NT2/D1 (cell line): ENCODE measurements around the gene ZNF277.

Experiments
- DNase-seq: peaks from one replicate; pipeline ENCODE4 v3.0.0-alpha.2; 2011; ENCODE audit warnings: low read depth, low spot score
- H3K27me3 ChIP-seq: 2 replicates; pipeline ENCODE4 v1.6.0; 2011; ENCODE audit warnings: mild to moderate bottlenecking; ENCODE audit not compliant: insufficient read length, insufficient read depth
- H3K36me3 ChIP-seq: 2 replicates; pipeline ENCODE4 v1.6.1; 2011; ENCODE audit warnings: mild to moderate bottlenecking, low read length, mixed read lengths; ENCODE audit not compliant: insufficient read depth, insufficient read length
- H3K4me1 ChIP-seq: 2 replicates; pipeline ENCODE4 v1.5.1; 2011; ENCODE audit not compliant: insufficient read depth, insufficient read length
- H3K4me3 ChIP-seq: 2 replicates; pipeline ENCODE4 v1.5.1; 2011; ENCODE audit warnings: low read depth; ENCODE audit not compliant: insufficient read length
- H3K9ac ChIP-seq: 2 replicates; pipeline ENCODE4 v1.6.0; 2011; ENCODE audit warnings: low read depth; ENCODE audit not compliant: insufficient read length
- H3K9me3 ChIP-seq: 2 replicates; pipeline ENCODE4 v1.5.1; 2011; ENCODE audit warnings: mild to moderate bottlenecking, low read length; ENCODE audit not compliant: insufficient read depth
- SUZ12 ChIP-seq: IDR thresholded peaks from 2 replicates; pipeline ENCODE4 v1.6.1; 2011; ENCODE audit not compliant: insufficient read length, insufficient read depth; ENCODE audit errors: extremely low read depth
- YY1 ChIP-seq: IDR thresholded peaks from 2 replicates; pipeline ENCODE4 v1.6.1; 2011; ENCODE audit not compliant: insufficient read length, insufficient read depth
- ZNF274 ChIP-seq: IDR thresholded peaks from 2 replicates; pipeline ENCODE4 v1.6.1; 2011; ENCODE audit warnings: mild to moderate bottlenecking, low read depth, low read length

Gene ZNF277

DNA sequence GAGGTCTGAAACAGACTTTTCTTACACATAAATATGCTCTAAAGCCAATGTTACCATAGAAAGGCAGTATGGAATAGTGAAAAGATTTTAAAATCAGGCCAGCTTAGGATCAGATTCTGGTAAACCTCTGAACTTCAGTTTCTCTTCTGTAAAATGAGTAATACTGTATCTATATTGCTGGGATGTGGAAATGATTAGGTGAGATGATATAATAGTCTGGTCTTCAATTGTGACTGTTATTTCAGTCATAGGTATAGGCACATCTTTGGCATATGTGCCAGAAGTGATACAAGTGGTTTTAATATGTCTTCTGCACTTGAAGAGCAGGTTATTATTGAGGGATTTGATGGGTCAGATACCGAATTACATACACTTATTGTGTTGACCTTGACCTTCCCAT, 7.2 kb downstream of the ZNF277 start:
- Histone ChIP-seq H3K36me3 (no peaks in the 10 kb centered on the region), H3K9ac (no peak overlapping the region), H3K27me3 (no peaks in the 10 kb centered on the region), H3K4me3 (no peak overlapping the region), H3K4me1 (no peaks in the 10 kb centered on the region), H3K9me3 (no peaks in the 10 kb centered on the region)
- DNase-seq, result no peak
- no peak for TF ChIP-seq YY1
- TF ChIP-seq SUZ12, result no peak
- TF ChIP-seq ZNF274, result no peak

DNA sequence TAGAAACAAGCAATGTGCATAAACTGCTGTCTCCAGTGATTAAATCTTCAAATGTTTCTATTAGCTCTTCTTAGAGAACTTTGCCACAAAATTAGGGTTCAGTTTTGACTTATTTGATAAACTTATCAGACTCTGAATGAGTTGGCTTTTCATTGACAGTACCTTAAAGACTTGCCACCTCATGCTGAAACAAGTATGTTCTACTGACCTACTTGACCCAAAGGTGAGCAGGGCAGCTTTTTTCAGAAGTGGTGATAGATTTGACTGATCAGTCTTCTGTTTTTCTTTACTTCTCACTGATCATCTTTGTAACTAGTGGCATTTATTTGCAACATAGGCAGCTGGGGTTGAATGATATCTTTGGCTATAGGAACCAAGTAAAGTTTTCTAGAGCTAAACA, 7.8 kb downstream of the ZNF277 start:
- no peaks in the 10 kb centered on the region for H3K36me3 ChIP-seq
- H3K4me3 ChIP-seq, result no peak overlapping the region
- no peak overlapping the region for H3K9ac ChIP-seq
- no peaks in the 10 kb centered on the region for H3K27me3 ChIP-seq
- no peaks in the 10 kb centered on the region for H3K9me3 ChIP-seq
- DNase-seq, result no peak
- no peaks in the 10 kb centered on the region for H3K4me1 ChIP-seq
- no peak for TF ChIP-seq SUZ12
- no peak for TF ChIP-seq YY1
- no peak for TF ChIP-seq ZNF274

DNA sequence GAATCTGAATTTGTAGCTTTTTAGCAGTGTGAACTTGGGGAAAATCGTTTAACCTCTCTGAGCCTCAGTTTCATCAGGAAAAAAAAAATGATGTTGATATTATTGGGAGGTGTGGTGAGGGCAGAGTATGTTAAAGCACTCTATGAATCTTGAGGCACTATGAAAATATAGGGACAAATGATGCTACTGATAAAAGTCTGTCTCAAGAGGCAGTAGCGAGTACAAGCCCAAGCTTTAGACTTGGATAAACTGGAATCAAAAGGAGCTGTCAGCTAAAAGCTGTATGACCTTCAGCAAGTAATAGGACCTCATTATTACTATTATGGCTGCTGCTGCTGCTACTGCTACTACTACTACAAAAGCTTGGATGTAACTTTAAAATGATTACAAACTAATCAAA, 8.4 kb downstream of the ZNF277 start:
- H3K9ac ChIP-seq, result no peak overlapping the region
- no peak overlapping the region for H3K4me3 ChIP-seq
- no peak for TF ChIP-seq YY1
- TF ChIP-seq SUZ12, result no peak
- TF ChIP-seq ZNF274, result no peak
- no peaks in the 10 kb centered on the region for H3K9me3 ChIP-seq
- DNase-seq, result no peak
- H3K27me3 ChIP-seq, result no peaks in the 10 kb centered on the region
- H3K36me3 ChIP-seq, result no peaks in the 10 kb centered on the region
- no peaks in the 10 kb centered on the region for H3K4me1 ChIP-seq

DNA sequence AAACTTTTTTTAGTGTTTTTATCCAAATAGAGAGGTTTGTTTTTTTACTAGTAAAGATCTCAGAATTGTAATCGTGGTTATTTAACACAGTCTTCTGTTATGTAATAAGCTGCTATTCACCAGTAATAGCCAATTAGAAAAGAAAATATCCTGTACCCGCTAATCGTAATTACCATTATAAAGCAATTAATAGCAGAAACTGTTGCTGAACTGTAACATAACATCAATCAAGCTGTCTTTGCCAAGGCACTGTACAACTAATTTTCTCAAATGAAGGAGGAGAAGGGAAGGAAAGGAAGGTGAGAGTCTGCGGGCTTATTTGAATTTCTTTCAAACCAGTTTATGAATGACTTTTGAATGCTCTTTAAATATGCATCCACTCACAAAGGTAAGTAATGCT, 9.3 kb downstream of the ZNF277 start:
- no peak overlapping the region for H3K4me3 ChIP-seq
- no peak for TF ChIP-seq SUZ12
- TF ChIP-seq ZNF274, result no peak
- TF ChIP-seq YY1, result no peak

DNA sequence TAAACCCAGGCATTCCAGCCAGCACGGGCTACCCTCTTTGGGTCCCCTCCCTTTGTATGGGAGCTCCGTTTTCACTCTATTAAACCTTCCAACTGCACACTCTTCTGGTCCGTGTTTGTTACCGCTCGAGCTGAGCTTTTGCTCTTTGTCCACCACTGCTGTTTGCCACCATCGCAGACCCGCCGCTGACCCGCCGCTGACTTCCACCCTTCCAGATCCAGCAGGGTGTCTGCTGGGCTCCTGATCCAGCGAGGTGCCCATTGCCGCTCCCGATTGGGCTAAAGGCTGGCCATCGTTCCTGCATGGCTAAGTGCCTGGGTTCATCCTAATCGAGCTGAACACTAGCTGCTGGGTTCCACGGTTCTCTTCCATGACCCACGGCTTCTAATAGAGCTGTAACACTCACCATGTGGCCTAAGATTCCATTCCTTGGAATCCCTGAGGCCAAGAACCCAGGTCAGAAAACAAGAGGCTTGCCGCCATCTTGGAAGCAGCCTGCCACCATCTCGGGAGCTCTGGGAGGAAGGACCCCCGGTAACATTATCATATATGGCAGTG, 14.5 kb downstream of the ZNF277 start:
- no peaks in the 10 kb centered on the region for H3K4me1 ChIP-seq
- no peaks in the 10 kb centered on the region for H3K27me3 ChIP-seq
- no peak for TF ChIP-seq YY1
- TF ChIP-seq SUZ12, result no peak
- TF ChIP-seq ZNF274, result no peak

More for the DNA sequence above, 9.3 kb downstream of the ZNF277 start:
- H3K36me3 ChIP-seq, result no peaks in the 10 kb centered on the region
- H3K4me1 ChIP-seq, result no peaks in the 10 kb centered on the region
- no peaks in the 10 kb centered on the region for H3K27me3 ChIP-seq
- no peaks in the 10 kb centered on the region for H3K9me3 ChIP-seq
- DNase-seq, result no peak
- H3K9ac ChIP-seq, result no peak overlapping the region

DNA sequence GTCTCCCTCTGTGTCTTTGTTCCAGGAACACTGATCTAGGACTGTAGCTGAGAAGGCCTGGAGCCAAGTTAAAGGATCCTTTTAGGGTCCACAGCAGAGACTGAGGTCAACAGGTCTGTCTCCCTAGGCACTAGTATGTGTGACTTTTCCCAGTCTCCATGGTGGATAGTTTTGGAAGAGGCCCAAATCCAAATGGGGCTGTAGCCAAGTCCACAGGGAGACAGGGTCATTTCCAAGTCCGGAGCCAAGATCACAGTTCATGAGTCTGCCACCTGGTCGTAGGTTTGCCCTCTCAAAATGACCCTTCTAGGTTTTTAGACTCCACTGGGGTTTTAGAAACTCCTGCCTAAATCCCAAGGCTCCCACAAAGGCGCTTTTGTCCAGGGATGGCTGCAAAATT, 16.8 kb downstream of the ZNF277 start:
- Histone ChIP-seq H3K4me1 (no peaks in the 10 kb centered on the region), H3K9ac (no peak overlapping the region), H3K4me3 (no peak overlapping the region), H3K9me3 (no peaks in the 10 kb centered on the region), H3K27me3 (no peaks in the 10 kb centered on the region), H3K36me3 (no peaks in the 10 kb centered on the region)
- no peak for TF ChIP-seq SUZ12
- no peak for TF ChIP-seq YY1
- TF ChIP-seq ZNF274, result no peak
- no peak for DNase-seq

More for the DNA sequence above, 14.5 kb downstream of the ZNF277 start:
- Histone ChIP-seq H3K36me3 (no peaks in the 10 kb centered on the region), H3K4me3 (no peak overlapping the region), H3K9ac (no peak overlapping the region), H3K9me3 (no peaks in the 10 kb centered on the region)
- no peak for DNase-seq

DNA sequence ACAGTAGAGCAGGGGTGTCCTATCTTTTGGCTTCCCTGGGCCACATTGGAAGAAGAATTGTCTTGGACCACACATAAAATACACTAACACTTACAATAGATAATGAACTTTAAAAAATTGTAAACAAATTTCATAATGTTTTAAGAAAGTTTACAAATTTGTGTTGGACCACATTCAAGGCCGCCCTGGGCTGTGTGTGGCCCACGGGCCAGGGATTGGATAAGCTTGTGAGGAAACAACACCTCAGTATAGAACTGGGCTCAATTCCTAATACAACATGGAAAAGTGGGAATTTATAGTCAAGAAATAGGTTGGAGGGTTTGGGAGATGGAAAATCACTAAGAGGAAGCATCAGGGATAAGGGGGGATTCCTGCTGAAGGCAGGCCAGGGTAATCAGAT, 17.7 kb downstream of the ZNF277 start:
- no peaks in the 10 kb centered on the region for H3K36me3 ChIP-seq
- H3K4me1 ChIP-seq, result no peaks in the 10 kb centered on the region
- no peak overlapping the region for H3K9ac ChIP-seq
- no peaks in the 10 kb centered on the region for H3K27me3 ChIP-seq
- H3K9me3 ChIP-seq, result no peaks in the 10 kb centered on the region
- no peak for TF ChIP-seq ZNF274
- no peak for TF ChIP-seq YY1
- no peak for TF ChIP-seq SUZ12
- H3K4me3 ChIP-seq, result no peak overlapping the region
- no peak for DNase-seq
